Keratinocyte (primary cell): ENCODE results near the gene PRKCE. TPM values are rescaled to one million over a fixed set of nuclear protein-coding genes. Genes with fewer than 3 reads are reported as not detected.

ENCODE experiments used
- DNase-seq: peaks from one replicate; pipeline ENCODE4 v3.0.0-alpha.2; 2011; ENCODE audit warnings: low read depth, missing footprints, low spot score
- FAIRE-seq: peaks from 2 replicates; lab custom pipeline; 2011; peaks lifted over from hg19 to GRCh38; lab: Jason Lieb, UNC
- H2AFZ ChIP-seq: 2 replicates; pipeline ENCODE4 v1.6.0; 2012; ENCODE audit warnings: low read length, control low read depth, inconsistent platforms; ENCODE audit not compliant: control insufficient read depth
- H3K27ac ChIP-seq: 2 replicates; pipeline ENCODE4 v1.5.1; 2011; ENCODE audit warnings: low read length; ENCODE audit not compliant: control insufficient read depth, insufficient read depth
- H3K27me3 ChIP-seq: 3 replicates; pipeline ENCODE4 v1.6.0; 2011; ENCODE audit warnings: low read length; ENCODE audit not compliant: control insufficient read depth, insufficient read depth; ENCODE audit errors: extremely low read depth
- H3K36me3 ChIP-seq, 2 experiments: 2 replicates in 1 of 2; 3 replicates in 1 of 2; pipeline ENCODE4 v1.5.1; 2011; ENCODE audit warnings: low read length in 2 of 2, mild to moderate bottlenecking in 1 of 2; ENCODE audit not compliant: control insufficient read depth in 2 of 2, insufficient read depth in 2 of 2; ENCODE audit errors: extremely low read depth in 1 of 2
- H3K4me1 ChIP-seq: 3 replicates; pipeline ENCODE4 v1.5.1; 2011; ENCODE audit warnings: low read length; ENCODE audit not compliant: control insufficient read depth, insufficient read depth; ENCODE audit errors: extremely low read depth
- H3K4me2 ChIP-seq: 3 replicates; pipeline ENCODE4 v1.6.0; 2011; ENCODE audit warnings: low read depth, low read length; ENCODE audit not compliant: control insufficient read depth, insufficient read depth; ENCODE audit errors: extremely low read depth
- H3K4me3 ChIP-seq, 3 experiments: fragments of 200-600 bp in 1 of 3; sonication (generic) in 1 of 3; 2 replicates in 2 of 3; 3 replicates in 1 of 3; pipeline ENCODE4 v1.5.1; 2011 to 2016; ENCODE audit warnings: low read length in 3 of 3, mild to moderate bottlenecking in 3 of 3, control low read depth in 2 of 3, inconsistent platforms in 1 of 3, low read depth in 1 of 3, mixed read lengths in 1 of 3, mixed run types in 1 of 3, moderate library complexity in 1 of 3; ENCODE audit not compliant: control insufficient read depth in 2 of 3, insufficient read depth in 2 of 3; ENCODE audit errors: extremely low read depth in 1 of 3
- H3K79me2 ChIP-seq: 2 replicates; pipeline ENCODE4 v1.6.0; 2012; ENCODE audit warnings: low read length; ENCODE audit not compliant: control insufficient read depth, insufficient read depth
- H3K9ac ChIP-seq: 3 replicates; pipeline ENCODE4 v1.6.0; 2011; ENCODE audit warnings: low read length; ENCODE audit not compliant: control insufficient read depth, insufficient read depth; ENCODE audit errors: extremely low read depth
- H3K9me1 ChIP-seq: 3 replicates; pipeline ENCODE4 v1.6.0; 2011; ENCODE audit warnings: low read length; ENCODE audit not compliant: control insufficient read depth, insufficient read depth; ENCODE audit errors: extremely low read depth
- H3K9me3 ChIP-seq: 2 replicates; pipeline ENCODE4 v1.5.1; 2012; ENCODE audit warnings: low read depth, low read length; ENCODE audit not compliant: control insufficient read depth
- H4K20me1 ChIP-seq: 3 replicates; pipeline ENCODE4 v1.6.0; 2011; ENCODE audit warnings: low read length; ENCODE audit not compliant: control insufficient read depth, insufficient read depth; ENCODE audit errors: extremely low read depth
- EZH2 ChIP-seq: IDR thresholded peaks from one replicate; pipeline ENCODE4 v1.6.1; 2012; ENCODE audit warnings: inconsistent platforms, mild to moderate bottlenecking, low read length, moderate library complexity
- dilution Hi-C: fragments of 300-500 bp; cut with MboI; formaldehyde crosslinking; loops from one replicate; pipeline ENCODE4 v1.7.0; 2020; ENCODE audit warnings: low sequenced_read_pairs; ENCODE audit not compliant: extremely low pct_ligation_motif_present
- polyA plus RNA-seq, 5 experiments: library from polyadenylated mRNA; depleted of rRNA in 3 of 5; stranded (reverse) in 3 of 5; stranded (forward) in 1 of 5; unstranded in 1 of 5; fragments of >200 nt; gene quantifications; 1 replicate in 1 of 5; 2 replicates in 3 of 5; 3 replicates in 1 of 5; pipeline versions ENCODE4 v1.2.1 to v1.2.3, GENCODE V29; 2011 to 2012; ENCODE audit warnings: missing spikeins in 2 of 5, low read depth in 1 of 5, low replicate concordance in 1 of 5
- TF ChIP-seq, protein P1 (sequence below), 3 experiments: IDR thresholded peaks in 1 of 3; conservative IDR thresholded peaks in 1 of 3; optimal IDR thresholded peaks in 1 of 3; 2 replicates in 2 of 3; 3 replicates in 1 of 3; pipeline versions ENCODE3 to v1.5.1; 2011; ENCODE audit warnings: low read length in 3 of 3, mild to moderate bottlenecking in 3 of 3, moderate library complexity in 2 of 3, control low read depth in 1 of 3, inconsistent platforms in 1 of 3; ENCODE audit not compliant: insufficient read depth in 2 of 3; ENCODE audit errors: extremely low read depth in 1 of 3

The PRKCE gene
- polyA plus RNA-seq, 1 donor (not counting 4 experiments of a cell fraction or from before 2014, with no cell fraction given): 2.0 TPM

- no peak overlapping the region for H3K27ac ChIP-seq
- TF ChIP-seq, protein P1, sequence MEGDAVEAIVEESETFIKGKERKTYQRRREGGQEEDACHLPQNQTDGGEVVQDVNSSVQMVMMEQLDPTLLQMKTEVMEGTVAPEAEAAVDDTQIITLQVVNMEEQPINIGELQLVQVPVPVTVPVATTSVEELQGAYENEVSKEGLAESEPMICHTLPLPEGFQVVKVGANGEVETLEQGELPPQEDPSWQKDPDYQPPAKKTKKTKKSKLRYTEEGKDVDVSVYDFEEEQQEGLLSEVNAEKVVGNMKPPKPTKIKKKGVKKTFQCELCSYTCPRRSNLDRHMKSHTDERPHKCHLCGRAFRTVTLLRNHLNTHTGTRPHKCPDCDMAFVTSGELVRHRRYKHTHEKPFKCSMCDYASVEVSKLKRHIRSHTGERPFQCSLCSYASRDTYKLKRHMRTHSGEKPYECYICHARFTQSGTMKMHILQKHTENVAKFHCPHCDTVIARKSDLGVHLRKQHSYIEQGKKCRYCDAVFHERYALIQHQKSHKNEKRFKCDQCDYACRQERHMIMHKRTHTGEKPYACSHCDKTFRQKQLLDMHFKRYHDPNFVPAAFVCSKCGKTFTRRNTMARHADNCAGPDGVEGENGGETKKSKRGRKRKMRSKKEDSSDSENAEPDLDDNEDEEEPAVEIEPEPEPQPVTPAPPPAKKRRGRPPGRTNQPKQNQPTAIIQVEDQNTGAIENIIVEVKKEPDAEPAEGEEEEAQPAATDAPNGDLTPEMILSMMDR (optimal IDR thresholded peaks at IDR 0.05 in 1 of 3, IDR thresholded peaks at IDR 0.05 in 1 of 3, conservative IDR thresholded peaks at IDR 0.05 in 1 of 3; ENCODE audit: extremely low read depth in 1 of 3, insufficient read depth in 2 of 3, low read length in 3 of 3): no peak
- TF ChIP-seq EZH2: no peak
- H3K9me1 ChIP-seq: no peaks in the 10 kb centered on the region
- no peak overlapping the region for H3K4me3 ChIP-seq
- DNase-seq (no peak), FAIRE-seq (no peak)
- no peaks in the 10 kb centered on the region for H3K79me2 ChIP-seq
- H3K27me3 ChIP-seq: no peaks in the 10 kb centered on the region
- H3K9ac ChIP-seq: no peak overlapping the region
- no peak overlapping the region for H3K4me2 ChIP-seq
- no peak overlapping the region for H2AFZ ChIP-seq
- no peaks in the 10 kb centered on the region for H3K36me3 ChIP-seq
- dilution Hi-C loops: no loop called here
- H3K4me1 ChIP-seq: no peaks in the 10 kb centered on the region
- no peaks in the 10 kb centered on the region for H4K20me1 ChIP-seq
- H3K9me3 ChIP-seq: peaks cover 4% of the 10 kb centered on the region
Measured at GRCh38 chr2:45834858-45835257, 183.4 kb downstream of the PRKCE start.

DNA sequence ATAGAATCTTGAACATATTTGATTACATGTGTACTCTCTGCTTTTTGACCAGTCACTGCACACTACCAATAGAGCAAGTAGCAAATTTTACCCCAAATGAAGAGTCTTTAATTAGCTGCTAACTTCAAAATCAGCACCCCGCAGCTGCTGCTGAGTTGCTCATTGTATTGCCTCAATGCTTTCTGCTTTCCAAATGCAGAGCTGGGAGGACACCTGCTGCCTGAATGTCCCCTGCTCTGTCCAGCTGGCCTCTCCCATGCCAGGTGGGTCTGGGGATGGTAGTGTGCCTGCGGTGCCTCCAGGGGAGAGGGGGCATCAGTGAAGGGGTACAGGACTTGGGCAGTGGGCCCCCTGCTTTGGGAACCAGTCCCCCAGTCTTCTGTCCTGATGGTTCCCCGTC lies 184.8 kb downstream of the PRKCE start:
- Histone ChIP-seq H3K27ac (no peak overlapping the region), H3K4me1 (no peaks in the 10 kb centered on the region), H3K27me3 (no peaks in the 10 kb centered on the region), H2AFZ (no peak overlapping the region), H3K4me3 (no peak overlapping the region), H3K9me1 (no peaks in the 10 kb centered on the region), H3K79me2 (no peaks in the 10 kb centered on the region), H4K20me1 (no peaks in the 10 kb centered on the region), H3K36me3 (no peaks in the 10 kb centered on the region), H3K9ac (no peak overlapping the region), H3K4me2 (no peak overlapping the region), H3K9me3 (no peaks in the 10 kb centered on the region)
- dilution Hi-C loops: no loop called here
- no peak for FAIRE-seq
- TF ChIP-seq, protein P1 (optimal IDR thresholded peaks at IDR 0.05 in 1 of 3, IDR thresholded peaks at IDR 0.05 in 1 of 3, conservative IDR thresholded peaks at IDR 0.05 in 1 of 3; ENCODE audit: extremely low read depth in 1 of 3, insufficient read depth in 2 of 3, low read length in 3 of 3): no peak
- TF ChIP-seq EZH2: no peak
- DNase-seq: no peak
